Epidermal melanocyte (primary cell): ENCODE measurements around the gene TNIP3.

Experiments used
- DNase-seq: peaks from one replicate; pipeline ENCODE4 v3.0.0; 2011; ENCODE audit warnings: low spot score; ENCODE audit not compliant: insufficient read length

Gene TNIP3

DNA sequence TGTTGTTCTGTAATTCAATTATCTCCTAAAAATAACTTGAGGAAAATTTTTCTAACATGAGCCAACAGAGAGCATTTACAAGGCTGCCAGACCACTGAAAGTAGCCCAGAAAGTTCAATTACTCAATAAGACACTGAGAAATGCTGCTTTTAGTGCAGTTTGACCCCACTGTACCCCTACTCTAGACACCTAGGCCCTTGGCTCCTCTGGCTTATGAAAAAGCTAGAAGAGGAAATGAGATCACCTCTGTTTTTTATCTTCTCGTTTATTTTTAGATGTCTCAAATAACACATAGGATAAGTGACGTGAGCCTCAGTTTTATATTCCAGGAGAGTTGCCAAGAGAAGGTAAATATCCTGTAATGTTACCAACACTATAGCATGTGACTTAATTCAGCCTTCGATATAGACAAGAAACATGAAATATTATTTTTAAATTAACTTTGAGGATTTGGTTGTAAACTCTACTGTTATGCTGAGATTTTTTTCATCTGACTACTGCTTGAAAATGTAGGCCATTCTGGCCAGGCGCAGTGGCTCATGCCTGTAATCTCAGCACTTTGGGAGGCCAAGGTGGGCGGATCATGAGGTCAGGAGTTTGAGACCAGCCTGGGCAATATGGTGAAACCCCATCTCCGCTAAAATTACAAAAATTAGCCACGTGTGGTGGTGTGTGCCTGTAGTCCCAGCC is 24.4 kb downstream of the TNIP3 start:
- DNase-seq = no peak

DNA sequence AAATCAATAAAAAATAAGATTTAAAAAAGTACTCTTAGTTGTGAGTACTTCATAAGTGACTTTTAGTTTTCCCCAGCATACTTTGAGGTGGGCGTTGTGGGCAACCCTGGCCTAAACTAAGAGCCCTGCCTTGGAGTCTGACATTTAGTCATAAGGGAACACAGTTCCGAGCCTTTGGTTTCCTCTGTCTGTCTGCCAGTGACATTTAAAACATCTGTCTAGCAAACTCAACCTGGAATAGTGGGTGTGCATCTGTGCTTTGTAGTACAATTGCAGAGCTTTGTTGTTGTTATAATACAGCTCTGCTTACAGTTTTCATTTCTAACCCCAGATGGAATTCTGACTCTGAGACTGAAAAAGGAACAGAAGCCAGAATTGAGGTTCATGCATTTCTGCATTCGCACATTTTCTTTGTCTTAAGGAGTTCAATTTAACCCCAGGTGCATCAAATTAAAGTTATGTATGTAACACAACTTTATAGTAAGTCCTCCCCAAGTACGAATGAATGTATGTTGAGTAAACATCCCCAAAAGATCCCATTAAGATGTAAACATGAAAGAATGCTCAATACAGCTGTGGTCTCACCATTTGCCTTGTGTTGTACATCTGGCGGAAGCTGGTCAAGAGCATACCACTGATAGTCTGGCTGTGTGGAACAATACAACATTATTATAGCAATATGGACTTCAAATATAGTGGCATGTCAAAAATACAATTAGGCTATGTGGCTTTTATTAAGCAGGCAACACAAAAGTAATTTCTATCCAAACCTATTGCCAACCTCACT is 25.9 kb downstream of the TNIP3 start:
- no peak for DNase-seq

DNA sequence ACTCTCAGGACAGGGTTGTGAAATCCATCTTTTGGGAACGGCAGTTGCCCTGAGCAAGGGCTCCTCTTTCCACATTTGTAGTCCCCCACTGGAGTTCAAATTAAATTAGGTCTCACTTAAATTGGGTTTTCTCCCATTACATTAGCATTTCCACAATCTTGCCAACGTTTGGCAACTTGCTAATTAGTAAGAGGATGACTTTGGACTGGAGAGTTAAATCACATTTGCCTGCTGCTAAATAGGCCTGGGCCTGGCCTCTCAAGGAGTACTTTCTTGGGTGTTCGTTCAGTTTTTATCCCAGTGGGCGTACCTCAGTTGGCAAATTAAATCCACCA is 33.8 kb downstream of the TNIP3 start:
- DNase-seq = no peak

DNA sequence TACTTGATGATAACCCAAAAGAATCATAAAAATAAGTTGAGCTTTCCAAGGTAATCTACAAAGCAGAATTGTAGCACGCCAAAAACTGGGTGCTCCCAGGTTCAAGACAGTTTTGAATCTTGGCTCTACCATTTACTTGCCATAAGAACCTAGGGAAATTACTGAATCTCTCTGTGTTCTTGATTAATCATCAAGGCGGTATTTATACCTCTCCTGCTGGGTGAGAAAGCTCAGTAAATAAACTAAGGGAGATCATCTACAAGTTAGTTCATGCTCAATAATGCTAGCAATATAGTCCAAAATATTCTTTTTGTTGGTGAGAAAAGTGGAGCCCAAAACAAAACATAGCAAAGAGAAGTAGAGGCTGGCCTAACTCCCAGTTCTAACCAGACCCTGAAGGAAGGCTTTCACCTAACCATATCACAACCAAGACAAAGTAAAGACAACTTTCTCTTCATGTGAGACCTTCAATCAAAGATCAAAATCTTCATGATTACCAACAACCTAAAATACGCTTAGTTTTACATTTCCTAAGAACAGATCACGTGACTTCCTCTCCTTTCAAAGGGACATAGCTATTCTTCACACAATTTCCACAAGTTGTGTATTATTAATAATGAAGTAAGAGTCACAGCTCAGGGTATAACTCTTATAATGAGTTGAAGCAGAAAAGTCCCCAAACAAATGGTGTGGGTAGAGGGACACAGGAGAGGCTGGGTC is 34.4 kb downstream of the TNIP3 start:
- no peak for DNase-seq

DNA sequence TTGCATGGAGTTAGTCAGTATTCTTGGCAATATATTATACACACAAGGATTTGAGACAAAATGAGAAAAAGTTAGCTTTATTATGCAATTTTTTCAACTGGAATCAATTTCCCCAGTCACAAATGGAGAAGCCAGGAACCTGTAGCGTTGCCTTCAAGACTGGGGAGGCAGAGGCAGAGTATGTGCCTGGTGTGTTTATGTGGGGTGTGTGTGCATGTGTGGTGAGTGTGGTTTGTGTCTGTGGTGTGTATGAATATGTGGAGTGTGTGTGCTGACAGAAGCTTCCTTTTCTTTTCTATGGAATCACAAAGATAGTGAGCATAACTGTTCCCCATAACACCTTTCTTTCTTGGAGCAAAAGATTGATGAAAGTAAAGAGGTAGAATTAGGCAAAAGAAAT is 37.0 kb downstream of the TNIP3 start:
- DNase-seq = no peak

DNA sequence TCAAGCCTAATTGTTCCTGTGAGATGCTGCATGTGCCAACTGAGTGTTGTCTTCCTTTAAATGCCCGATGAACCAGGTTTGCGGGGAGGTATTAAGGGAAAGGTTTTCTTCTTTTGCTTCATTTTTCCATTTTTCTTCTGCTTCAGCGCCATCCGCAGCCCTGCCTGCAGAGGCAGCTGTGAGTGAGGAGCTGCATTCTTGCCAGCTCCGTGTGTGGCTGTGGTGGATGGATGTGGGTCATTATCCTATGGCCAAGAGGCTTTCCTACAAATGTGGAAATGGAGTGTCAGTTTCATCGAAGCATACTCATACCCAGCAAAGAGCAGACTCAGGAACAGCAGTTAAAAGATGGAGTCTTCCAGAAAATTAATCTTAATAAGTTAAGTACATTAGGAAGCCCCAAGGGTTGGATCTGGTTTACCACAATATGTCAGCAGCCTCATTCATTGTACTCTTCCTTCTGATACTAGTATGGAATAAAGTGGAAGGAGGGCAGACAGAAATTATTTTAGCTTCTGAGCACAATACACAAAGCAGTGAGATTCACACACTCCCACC is 37.6 kb downstream of the TNIP3 start:
- no peak for DNase-seq

DNA sequence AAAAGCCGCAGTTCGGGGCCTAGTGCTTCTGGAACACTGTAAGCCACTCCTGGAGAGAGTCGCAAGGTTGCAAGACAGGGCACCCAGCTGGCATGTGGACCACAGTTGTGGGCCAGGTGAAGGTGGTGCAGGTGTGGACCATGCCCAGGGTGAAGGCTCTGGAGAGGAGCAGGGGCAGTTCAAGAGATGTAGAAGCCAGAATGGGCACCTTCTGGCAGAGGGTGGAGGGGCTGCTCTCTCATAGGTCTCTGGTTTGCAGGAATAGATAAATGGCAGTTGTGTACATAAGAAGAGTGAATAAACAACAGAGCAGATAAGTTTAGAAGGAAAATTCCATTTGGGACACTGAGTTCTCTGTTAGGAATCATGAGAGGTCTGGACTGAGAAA is 38.6 kb downstream of the TNIP3 start:
- no peak for DNase-seq

DNA sequence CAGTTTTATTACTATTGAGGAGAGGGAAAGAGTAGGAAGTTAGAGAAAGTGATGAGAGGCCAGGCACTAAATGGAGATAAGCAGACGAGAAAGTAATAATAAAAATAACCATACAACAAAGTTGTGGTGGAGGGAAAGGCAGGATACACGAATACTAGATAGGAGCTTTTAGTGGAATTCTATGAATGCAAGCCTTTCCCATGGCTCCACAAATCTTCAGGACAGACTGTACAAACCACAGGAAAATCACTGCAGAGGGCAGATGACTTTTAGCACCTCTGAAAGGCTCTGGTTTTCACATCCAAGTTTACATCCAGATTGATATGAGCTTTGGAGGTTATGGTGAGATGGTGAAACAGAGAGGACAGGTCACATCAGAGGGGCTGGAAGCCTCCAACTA is 41.5 kb downstream of the TNIP3 start:
- no peak for DNase-seq

DNA sequence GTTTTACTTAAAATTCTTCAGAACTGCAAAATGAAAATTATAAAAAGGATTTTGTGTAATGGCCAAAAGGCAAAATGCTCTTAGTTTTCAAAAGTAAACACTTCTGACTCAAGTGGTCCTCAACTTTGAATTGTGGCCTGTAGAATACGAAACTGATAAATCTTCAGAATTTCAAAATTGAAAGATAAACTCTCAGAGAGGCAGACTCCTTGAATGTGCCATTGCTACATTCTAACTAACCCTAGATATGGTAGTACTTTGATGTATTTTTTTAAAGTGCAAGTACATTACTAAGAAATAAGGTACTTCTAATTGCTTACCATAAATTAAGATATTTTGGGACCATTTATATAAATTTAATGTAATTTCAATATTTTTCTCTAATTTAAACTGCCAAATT is 44.4 kb downstream of the TNIP3 start:
- DNase-seq = no peak

DNA sequence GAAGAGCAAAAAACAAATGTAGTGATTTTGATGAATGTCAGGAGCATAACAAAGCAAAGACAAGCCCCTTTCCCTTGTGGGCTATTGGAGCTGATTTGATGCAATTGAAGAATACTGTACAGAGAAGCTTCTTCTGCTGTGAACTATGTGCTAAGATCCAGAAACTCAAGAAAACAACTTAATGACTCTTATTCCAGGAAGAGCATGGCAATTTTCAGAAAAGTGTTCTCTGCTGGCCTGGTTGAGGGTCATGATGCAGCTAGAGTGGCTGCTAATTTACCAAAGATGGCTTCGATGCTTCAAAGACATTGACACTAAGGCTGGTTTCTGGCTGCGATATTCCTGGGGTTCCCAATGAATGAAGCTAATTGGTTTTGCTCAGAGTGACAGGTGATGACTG is 45.8 kb downstream of the TNIP3 start:
- DNase-seq = no peak

DNA sequence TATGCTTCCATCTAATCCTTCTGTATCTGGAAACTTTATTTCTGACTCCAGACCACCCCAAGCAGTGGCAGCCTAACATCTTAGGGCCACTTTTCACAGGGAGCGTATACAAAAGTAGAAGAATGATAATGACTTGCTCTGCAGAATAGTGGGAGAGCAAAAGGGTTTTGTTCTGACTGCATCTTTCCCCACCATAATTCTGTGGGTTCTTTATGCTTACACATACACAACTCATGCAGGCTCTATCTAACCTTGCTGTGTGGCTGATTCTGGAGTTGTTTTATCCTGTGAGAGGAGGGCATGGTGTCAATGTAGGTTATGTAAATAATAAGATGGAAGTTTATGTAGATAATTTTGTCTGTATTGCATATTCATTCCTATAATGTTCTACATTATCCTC is 49.4 kb downstream of the TNIP3 start:
- no peak for DNase-seq

DNA sequence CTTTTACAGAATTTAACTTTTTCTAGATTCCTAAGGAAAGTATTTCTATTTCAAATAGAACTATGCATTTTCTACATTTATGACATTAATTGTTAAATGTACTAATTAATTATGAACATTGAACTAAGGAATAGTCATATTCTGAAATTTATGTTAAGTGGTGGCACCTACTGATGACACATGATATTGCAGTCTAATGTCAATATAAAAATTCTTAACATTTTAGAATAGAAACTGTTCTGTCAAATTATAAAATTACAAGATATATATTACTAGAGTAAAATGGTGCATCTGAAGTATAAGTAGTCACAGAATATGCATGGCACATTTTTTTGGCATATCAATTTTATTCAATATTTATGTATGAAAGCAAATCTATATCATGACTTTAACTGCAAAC is 51.6 kb downstream of the TNIP3 start:
- no peak for DNase-seq

DNA sequence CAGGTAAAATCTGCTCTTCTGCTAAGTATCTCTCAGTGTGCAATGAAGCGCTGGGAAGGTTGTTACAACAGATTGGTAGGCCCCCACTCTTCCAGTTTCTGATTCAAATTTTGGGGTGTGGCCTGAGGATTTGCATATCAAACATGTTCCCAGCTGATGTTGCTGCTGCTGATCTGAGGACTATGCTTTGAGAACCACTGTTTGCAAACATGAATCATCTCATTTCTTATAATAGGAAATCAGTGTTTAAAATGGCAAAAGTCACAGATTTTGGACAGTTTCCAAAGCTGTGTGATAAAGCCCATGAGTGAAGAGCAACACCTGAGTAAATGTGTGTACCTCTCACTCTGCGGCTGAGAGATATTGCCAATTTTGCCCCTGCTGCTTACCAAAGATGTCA is 55.6 kb downstream of the TNIP3 start:
- DNase-seq = no peak

DNA sequence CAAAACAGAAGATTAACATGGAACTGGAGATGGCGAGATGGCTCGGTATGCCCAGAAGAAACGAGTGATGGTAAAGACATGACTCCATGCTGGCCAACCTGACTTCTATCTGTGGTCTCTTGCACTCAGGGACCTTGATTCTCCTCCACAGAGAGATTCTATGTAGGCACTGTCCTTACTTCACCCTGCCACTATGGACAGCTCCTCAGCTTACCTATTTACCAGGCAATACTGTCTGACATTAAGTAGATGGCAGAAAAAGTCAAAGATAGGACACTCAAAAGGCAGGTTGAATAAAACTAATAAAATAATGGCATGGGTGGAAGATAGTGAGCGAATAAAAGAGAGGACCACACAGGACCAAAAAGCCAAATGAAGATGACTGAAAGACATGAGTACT is 56.6 kb downstream of the TNIP3 start:
- DNase-seq = no peak

DNA sequence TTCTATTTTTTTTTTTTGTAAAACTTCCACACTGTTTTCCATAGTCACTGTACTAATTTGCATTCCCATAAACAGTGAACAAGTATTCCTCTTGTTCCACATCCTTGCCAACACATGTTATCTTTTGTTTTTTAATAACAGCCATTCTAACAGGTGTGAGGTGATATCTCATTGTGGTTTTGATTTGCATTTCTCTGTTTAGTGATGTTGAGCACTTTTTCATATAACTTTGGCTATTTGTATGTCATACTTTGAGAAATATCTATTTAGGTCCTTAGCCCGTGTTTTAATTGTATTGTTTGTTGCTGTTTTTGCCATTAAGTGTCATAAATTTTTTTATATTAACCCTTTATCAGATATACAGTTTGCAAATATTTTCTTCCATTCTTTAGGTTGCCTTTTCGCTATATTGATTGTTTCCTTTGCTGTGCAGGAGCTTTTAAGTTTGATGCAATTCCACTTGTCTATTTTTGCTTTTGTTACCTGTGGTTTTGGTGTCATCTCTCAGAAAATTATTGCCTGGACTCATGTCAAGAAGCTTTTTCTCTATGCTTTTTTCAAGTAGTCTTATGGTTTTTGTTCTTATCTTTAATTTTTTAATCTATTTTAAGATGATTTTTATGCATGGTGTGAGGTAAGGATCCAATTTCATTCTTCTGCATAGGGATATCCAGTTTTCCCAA is 63.9 kb downstream of the TNIP3 start:
- DNase-seq = no peak

DNA sequence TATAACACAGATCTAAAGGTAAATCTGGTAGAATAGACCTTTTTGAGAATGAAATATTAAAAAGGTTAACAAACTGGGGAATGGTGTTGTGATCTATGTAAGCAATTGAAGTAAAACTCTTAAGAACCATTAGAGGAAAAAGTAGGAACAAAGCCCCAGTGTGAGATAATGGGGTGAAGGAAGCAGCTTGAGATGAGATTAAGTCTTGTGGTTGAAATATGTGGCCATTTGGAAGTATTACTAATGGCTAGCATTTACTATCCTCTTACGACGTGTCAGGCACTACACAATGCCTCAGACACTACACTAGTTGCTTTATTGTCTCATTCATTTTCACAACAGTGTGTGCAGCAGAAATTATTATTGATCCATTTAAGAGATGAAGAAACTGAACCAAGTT is 65.9 kb downstream of the TNIP3 start:
- DNase-seq = no peak

DNA sequence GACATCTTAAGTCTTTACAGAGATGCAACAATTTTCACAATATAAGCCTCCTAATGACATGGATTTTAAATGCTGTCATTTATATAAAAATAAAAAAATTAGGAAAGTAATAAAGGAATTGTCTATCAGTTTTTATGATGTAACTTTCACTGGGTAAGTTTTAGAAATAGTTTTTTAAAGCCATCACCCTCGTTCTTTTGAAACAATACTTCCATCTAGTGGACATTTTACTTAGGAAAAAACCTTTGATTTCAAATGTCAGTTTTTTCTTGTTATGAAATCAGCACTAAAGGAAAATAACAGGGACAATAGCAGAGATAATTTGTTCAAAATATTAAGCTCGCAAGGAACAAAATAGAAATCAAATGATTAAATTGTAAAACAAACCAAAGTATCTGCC is 67.5 kb downstream of the TNIP3 start:
- DNase-seq = peak; percentile 55

DNA sequence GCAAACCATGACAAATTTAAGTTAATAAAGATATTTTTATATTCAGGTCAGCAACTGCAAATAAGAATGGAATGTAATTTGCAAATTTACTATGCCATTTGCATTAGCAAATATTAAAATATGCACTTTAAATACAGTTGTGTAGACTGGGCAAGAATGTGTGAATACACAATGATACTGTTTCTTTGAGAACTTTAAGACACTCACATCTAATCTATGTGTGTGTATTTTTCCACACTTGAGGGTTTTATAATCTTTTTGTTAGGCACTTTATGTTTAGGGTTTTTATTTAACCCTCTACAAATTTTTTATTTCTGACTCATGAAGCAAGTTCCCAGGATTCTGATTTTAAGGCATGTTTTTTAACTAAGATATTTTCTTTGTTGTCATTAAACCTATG is 67.9 kb downstream of the TNIP3 start:
- DNase-seq = no peak

DNA sequence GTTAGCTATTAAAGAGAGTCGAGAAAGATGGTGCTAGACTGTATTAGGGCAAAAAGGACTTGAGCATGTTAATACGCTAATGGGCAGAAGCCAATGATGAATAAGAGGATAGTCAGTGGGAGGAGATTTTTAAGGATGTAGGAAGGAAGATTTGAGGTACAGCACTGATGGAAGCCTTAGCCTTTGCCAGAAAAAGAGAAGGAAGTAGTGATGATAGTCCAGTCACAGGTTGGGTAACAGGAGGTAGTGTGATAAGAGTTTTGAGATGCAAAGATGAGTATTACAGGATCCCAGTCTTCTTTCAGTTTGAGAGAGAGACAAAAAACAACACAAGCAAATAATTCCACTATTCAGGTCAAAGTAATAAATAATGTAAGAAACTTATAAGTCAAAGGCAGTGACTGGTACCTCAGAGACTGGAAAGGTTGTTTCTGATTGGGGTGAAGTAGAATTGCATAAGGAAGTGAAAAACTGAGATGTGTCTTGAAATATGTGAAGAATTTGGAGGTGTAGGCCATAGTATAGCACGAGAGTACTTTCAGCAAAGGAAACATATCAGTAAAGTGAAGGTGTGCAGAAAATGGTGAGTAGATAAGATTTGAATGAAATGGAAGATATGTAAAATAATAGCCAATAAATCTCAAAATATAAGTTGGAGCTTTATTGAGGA is 69.7 kb downstream of the TNIP3 start:
- DNase-seq = no peak

DNA sequence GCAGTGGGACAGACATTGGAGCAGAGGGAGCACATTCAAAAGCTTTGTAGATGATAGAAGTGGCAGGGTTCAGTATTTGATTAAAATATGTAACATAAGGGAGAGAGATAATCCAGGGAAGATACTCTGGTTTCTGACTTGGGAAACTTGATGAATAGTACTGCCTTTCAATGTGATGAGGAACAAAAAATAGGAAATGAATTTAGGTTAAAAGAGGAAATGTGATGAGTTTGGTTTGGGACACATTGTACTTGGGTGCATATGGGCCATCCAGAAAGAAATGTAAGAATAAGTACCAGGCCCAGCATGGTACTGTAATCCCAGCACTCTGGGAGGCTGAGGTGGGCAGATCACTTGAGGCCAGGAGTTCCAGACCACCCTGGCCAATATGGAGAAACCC is 70.9 kb downstream of the TNIP3 start:
- DNase-seq = no peak

DNA sequence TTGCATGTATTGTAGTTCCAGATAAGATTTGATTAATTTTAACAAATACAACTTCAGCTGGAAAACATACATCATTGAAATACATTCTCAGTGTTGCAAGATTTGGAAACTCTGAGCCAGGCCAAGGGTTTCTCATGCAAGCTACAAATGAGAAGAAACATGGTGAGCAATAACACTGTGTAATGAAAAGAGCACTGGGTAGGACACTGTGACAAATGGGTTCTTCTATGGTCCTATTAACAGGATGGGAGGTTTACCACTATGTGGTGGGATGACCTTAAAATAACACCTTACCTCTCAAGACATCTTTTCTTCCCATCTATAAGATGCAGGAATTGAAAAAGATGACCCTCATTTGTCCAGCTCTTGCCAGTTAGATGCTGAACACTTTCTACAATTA is 72.2 kb downstream of the TNIP3 start:
- no peak for DNase-seq
